HG03575 (cell line): Measurements from ENCODE around the gene SLC39A1.

Experiments used
- ATAC-seq: cut with Tn5 transposase; IDR thresholded peaks from one replicate; pipeline ENCODE4 v1.9.1; 2021; ENCODE audit not compliant: unreplicated experiment, insufficient number of reproducible peaks, low FRiP score; ENCODE audit errors: extremely low read depth

SLC39A1 gene

DNA sequence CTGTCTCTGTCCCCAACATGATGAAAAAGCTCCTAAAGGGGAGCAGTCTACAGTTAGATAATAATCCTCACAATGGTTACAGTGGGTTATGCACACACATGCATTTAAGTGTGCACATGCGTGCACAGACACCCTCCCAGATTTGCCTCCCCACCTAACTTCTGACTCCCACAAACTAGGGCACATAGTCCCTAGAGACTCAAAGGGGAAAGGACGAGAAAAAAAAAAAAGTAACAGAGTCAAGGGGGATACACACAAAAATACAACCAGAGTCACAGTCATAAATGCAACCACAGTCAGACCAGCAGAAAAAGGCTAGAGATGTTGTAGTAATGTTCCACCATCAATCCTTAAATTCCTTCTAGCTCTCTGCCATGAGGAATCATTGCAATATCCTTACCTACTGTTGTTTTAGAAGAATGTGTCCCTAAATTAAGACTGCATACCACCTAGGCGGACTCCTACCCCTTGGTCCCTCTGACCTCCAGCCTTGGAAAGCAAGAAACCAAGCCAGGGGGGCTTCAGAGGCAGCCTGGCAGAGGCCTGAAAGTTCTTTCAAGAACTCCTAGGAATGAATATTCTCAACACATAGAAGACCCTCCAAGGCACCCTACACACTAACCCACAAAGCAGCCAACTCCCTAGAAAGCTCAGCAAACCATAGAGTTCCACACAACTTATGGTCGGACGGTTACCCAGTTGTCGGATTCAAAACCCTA is 6.2 kb downstream of the SLC39A1 start:
- ATAC-seq: no peak

DNA sequence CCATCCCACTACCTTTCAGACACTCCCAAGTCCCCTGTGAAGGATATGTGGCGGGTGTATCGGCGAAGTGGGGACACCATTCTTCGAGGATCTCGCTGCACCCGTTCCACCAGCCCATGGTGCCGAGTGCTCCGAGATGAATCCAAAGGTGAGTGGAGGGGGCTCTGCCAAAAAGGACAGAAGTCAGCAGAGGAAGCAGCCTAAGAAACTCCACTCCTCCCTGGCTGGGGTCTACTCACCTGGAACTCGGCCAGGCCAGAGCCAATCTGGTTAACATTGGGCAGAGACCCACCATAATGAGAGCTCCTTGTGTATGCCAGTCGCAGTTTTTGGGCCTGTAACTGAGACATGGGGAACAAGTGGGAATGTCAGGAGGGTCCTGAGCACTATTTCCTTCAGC is 8.5 kb downstream of the SLC39A1 start:
- ATAC-seq: no peak

GRCh38 chr1:153953859-153954365 is 9.4 kb downstream of the SLC39A1 start:
- no peak for ATAC-seq

GRCh38 chr1:153951801-153952200 is 11.5 kb downstream of the SLC39A1 start:
- ATAC-seq: no peak

DNA sequence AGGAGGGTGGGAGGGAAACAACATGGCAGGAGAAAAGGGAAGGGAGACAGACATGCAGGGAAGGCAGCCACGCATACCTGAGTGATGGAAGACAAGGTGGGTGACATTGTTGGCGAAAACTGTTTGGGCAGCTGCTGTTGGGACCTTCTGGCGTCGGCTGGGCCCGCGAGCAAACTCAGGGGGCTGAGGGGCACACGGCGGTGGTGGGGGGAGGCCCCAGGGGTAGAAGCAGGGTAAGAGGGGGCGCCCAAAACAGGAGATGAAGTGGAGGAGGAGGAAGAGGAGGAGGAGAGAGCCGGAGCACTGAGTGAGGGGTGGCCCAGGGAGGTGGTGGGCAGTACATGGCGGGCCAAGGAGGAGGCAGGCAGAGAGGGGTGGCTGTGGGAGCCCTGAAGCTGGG is 12.2 kb downstream of the SLC39A1 start:
- no peak for ATAC-seq

DNA sequence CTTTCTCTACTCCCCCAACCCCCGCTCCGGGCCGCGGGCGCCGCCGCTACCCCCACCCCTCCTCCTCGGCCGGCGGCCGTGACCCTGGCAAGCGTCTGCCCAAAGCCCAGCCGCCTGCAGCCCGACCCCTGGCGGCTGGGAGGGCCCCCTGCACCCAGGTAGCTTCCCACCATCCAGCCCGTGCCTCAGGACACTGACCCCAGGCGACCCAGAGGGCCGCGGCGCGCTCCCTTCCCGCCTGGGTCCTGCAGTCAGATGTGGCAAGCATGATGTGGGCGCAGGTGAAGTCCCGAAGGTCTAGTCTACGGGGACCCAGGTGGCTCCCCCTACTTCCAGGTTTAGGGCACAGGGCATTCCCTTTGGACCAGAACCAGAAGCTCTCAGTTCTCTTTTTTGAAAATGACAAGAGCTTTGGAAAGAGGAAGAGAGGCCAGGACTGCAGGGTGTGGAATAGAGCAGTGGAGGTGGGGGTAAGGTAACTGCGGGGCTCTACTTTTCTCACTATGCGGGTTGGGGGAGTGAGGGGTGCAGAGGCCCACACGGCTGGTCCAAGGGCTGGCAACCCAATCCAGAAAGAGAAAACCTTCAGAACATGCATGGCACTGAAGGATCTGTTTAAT is 16.6 kb downstream of the SLC39A1 start, which contains the start of gene DENND4B:
Gene DENND4B, minus strand, starts transcription at position 97 of the 620 bp plus-strand sequence. CDS start 2,344 bp downstream, outside the sequence.
- no peak for ATAC-seq

- peak; percentile 41 for ATAC-seq
Observed at GRCh38 chr1:153945795-153946621, 17.3 kb downstream of the SLC39A1 start.

GRCh38 chr1:153945131-153945794 is 18.1 kb downstream of the SLC39A1 start:
- ATAC-seq: no peak

- ATAC-seq: no peak
Observed at GRCh38 chr1:153944827-153945117, 18.6 kb downstream of the SLC39A1 start.

- no peak for ATAC-seq
Observed at GRCh38 chr1:153944005-153944826, 19.1 kb downstream of the SLC39A1 start.

DNA sequence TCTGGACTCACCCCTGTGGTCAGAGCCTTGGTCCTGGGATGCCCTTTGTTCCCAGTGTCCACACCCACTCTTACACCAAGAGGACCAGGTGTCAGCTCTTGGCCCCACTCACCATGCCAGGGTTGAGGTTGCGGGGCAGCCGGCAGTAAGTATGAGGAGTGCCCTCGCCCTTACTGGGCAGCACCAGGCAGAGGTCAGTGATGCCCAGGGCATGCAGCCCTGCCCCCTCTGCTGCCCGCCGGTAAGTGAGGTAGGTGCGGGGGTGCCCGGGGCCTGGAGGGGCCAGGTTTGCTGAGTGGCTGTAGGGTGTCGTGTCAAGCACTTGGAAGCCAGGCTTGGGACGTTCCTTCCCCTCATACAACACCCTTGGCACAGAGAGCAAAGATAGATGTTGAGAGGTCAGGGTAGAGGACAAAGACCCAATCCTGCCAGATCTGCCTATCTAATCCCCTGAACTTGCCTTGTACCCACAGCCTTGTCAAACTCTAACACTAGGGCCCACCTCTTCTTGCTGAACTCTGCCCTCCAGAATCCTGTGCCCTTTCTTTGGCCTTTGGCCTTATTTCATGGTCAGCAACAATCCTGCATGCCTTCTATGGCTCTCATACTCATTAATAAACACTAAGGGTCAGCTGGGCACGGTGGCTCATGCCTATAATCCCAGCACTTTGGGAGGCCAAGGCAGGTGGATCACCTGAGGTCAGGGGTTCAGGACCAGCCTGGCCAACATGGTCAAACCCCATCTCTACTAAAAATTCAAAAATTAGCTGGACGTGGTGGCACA is 20.4 kb downstream of the SLC39A1 start:
- no peak for ATAC-seq

DNA sequence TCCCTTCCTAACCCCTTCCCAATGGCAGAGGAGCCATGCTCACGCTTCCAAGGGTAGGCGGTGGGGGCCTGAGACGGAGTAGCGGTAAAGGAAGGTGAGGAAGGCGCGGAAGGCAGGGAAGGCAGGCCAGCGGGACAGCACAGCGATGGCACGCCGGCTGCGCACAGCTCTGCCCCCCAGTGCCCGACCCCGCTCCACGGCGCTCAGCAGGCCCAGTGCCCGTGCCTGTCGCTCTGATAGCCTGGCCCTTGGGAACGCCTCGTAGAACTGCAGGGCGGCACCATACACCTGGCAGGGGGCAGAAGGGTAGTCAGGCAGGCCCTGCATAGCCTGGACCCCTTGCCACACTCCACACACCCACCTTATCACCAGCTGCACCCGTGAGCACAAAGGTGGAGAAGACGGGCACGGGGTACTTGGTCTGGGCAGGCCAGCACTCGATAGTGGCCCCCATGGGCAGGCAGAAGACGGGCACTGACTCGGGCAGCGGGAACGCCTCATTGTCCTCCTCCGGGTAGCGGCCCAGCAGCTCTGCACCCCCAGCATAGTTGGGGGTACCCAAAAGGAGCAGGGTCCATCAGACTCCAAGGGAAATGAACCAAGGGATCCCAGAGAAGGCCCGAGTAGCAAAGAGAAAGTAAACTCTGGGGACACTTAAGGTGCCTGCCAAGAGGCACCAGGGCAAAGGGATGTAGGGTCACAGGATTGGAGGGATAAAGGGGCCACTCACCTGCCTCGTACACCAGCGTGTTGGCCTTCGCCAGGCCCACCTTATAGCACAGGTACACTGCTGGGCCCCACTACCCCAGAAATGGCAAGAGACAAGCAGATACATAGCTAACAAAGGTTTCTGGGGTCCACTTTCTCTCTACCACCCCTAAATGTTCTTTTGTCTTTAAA is 21.3 kb downstream of the SLC39A1 start:
- ATAC-seq: no peak

GRCh38 chr1:153940756-153941155 is 22.6 kb downstream of the SLC39A1 start:
- no peak for ATAC-seq

DNA sequence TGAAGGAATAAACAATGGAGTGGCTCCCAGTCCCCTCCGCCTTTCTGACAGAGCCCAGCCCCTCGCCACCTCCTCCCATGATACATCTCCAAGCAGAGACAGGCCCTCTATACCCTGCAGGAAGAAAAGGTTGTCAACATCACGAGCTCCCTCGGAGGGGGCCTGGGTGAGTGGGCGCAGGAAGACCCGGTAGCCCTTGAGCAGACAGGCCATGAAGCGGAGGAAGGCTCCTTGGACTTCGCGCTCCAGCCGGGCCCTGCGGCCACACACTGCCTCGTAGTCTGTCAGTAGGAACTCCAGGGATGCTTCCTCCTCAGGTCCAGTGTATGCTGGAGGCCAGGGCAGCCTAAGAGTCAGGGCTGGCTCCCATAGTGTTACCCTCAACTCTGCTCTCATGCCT is 23.9 kb downstream of the SLC39A1 start:
- ATAC-seq: no peak

DNA sequence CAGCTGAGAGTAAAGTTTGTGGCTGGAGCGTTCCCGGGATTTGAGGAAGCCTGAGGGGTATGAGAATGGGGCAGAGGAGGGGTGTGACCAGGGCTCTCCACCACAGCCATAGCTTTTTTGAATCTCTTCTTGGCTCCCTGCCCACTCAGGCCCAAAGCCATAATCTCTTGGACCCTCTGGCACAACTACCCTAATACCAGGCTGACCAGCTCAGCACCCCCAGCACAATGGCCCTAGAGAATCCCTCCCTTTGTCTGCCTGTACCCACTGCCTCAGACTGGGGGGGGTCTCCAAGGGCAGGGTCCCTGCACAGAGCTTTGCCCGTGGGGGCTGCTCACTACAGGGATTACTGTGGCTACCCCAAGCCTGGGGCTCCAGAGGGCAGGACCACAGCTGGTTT is 24.3 kb downstream of the SLC39A1 start:
- ATAC-seq: no peak

GRCh38 chr1:153937331-153937730 is 26.0 kb downstream of the SLC39A1 start:
- no peak for ATAC-seq
